Hematopoietic multipotent progenitor cell treated with erythropoietin and hydrocortisone succinate and interleukin-3 and kit ligand, for 15 days (in vitro differentiated cells): ENCODE results near the gene GPC3.

Experiments used
- DNase-seq: peaks from one replicate; pipeline ENCODE4 v3.0.0-alpha.2; 2015; ENCODE audit warnings: low spot score

GPC3 gene

GRCh38 chrX:133840415-133840814 is 145.0 kb downstream of the GPC3 start:
- DNase-seq: no peak

GRCh38 chrX:133838761-133839676 is 146.4 kb downstream of the GPC3 start:
- peak; percentile 3 for DNase-seq

- DNase-seq: no peak
Measured at GRCh38 chrX:133837091-133837490, 148.3 kb downstream of the GPC3 start.

GRCh38 chrX:133836561-133836960 is 148.8 kb downstream of the GPC3 start:
- no peak for DNase-seq

- DNase-seq: no peak
Measured at GRCh38 chrX:133834771-133835170, 150.6 kb downstream of the GPC3 start.

- no peak for DNase-seq
Measured at GRCh38 chrX:133819546-133819945, 165.8 kb downstream of the GPC3 start.

GRCh38 chrX:133818019-133818418 is 167.4 kb downstream of the GPC3 start:
- DNase-seq: no peak

- no peak for DNase-seq
Measured at GRCh38 chrX:133815496-133815895, 169.9 kb downstream of the GPC3 start.

- no peak for DNase-seq
Measured at GRCh38 chrX:133813971-133814370, 171.4 kb downstream of the GPC3 start.

- DNase-seq: no peak
Measured at GRCh38 chrX:133812402-133812801, 173.0 kb downstream of the GPC3 start.

GRCh38 chrX:133810925-133811324 is 174.5 kb downstream of the GPC3 start:
- DNase-seq: no peak

- no peak for DNase-seq
Measured at GRCh38 chrX:133804072-133804471, 181.3 kb downstream of the GPC3 start.

- no peak for DNase-seq
Measured at GRCh38 chrX:133796282-133796681, 189.1 kb downstream of the GPC3 start.

- DNase-seq: no peak
Measured at GRCh38 chrX:133794126-133794525, 191.3 kb downstream of the GPC3 start.

GRCh38 chrX:133793626-133794025 is 191.8 kb downstream of the GPC3 start:
- DNase-seq: no peak

GRCh38 chrX:133792198-133792953 is 193.0 kb downstream of the GPC3 start:
- peak; percentile 47 for DNase-seq

GRCh38 chrX:133789829-133790228 is 195.6 kb downstream of the GPC3 start:
- no peak for DNase-seq

- DNase-seq: no peak
Measured at GRCh38 chrX:133786382-133786781, 199.0 kb downstream of the GPC3 start.

GRCh38 chrX:133783274-133783673 is 202.1 kb downstream of the GPC3 start:
- no peak for DNase-seq

GRCh38 chrX:133781174-133781573 is 204.2 kb downstream of the GPC3 start:
- DNase-seq: no peak

- no peak for DNase-seq
Measured at GRCh38 chrX:133776072-133776471, 209.3 kb downstream of the GPC3 start.

- no peak for DNase-seq
Measured at GRCh38 chrX:133774807-133775206, 210.6 kb downstream of the GPC3 start.

GRCh38 chrX:133771086-133771646 is 214.2 kb downstream of the GPC3 start:
- no peak for DNase-seq
